H1 (cell line): Measurements from ENCODE around the gene MSH5. TPM values are rescaled to one million over a fixed set of nuclear protein-coding genes. Genes with fewer than 3 reads are reported as not detected.

ENCODE experiments used
- CTCF ChIA-PET: fragments of 300-600 bp; sonication (Branson Sonifier 250); formaldehyde crosslinking; loops from one replicate; lab custom pipeline; 2021; ENCODE audit not compliant: partially characterized antibody; lab: Charles Lee
- POLR2A ChIA-PET: fragments of 300-600 bp; sonication (Branson Sonifier 250); formaldehyde crosslinking; loops from one replicate; lab custom pipeline; 2021; ENCODE audit warnings: inconsistent platforms; ENCODE audit not compliant: partially characterized antibody; lab: Charles Lee
- DNase-seq, 2 experiments: peaks; one replicate each; pipeline versions ENCODE4 v3.0.0 to v3.0.0-alpha.2; 2010 to 2022; ENCODE audit warnings: low spot score in 2 of 2, low read depth in 1 of 2, mixed read lengths in 1 of 2
- FAIRE-seq: peaks from 2 replicates; lab custom pipeline; 2011; peaks lifted over from hg19 to GRCh38; lab: Jason Lieb, UNC
- H2AFZ ChIP-seq: 2 replicates; pipeline ENCODE4 v1.8.1; 2012; ENCODE audit warnings: low read length, inconsistent platforms
- H2AK5ac ChIP-seq: 2 replicates; pipeline ENCODE4 v1.6.1; 2013; ENCODE audit warnings: low read depth, low read length
- H2BK120ac ChIP-seq: replicated peaks from 2 replicates; pipeline ENCODE3; 2013; ENCODE audit warnings: low read depth, low read length, inconsistent platforms
- H2BK12ac ChIP-seq: 2 replicates; pipeline ENCODE4 v1.6.1; 2013; ENCODE audit warnings: low read depth, low read length
- H2BK15ac ChIP-seq: 2 replicates; pipeline ENCODE4 v1.6.1; 2013; ENCODE audit warnings: low read length
- H2BK20ac ChIP-seq: 2 replicates; pipeline ENCODE4 v1.6.1; 2013; ENCODE audit warnings: low read length
- H2BK5ac ChIP-seq: 2 replicates; pipeline ENCODE4 v1.6.1; 2013; ENCODE audit warnings: low read depth, low read length
- H3K14ac ChIP-seq: 2 replicates; pipeline ENCODE4 v1.6.1; 2013; ENCODE audit warnings: inconsistent platforms; ENCODE audit not compliant: insufficient read length
- H3K18ac ChIP-seq: 2 replicates; pipeline ENCODE4 v1.6.1; 2013; ENCODE audit warnings: low read length; ENCODE audit errors: extremely low read depth
- H3K23ac ChIP-seq: 2 replicates; pipeline ENCODE4 v1.6.1; 2013; ENCODE audit warnings: inconsistent platforms; ENCODE audit not compliant: insufficient read length
- H3K23me2 ChIP-seq: 2 replicates; pipeline ENCODE4 v1.6.1; 2013; ENCODE audit warnings: low read depth, low read length
- H3K27ac ChIP-seq: 2 replicates; pipeline ENCODE4 v1.6.1; 2011; ENCODE audit warnings: low read depth, low read length, inconsistent platforms
- H3K27me3 ChIP-seq, 4 experiments: replicated peaks in 1 of 4; 1 replicate in 1 of 4; 2 replicates in 3 of 4; pipeline versions ENCODE4 v1.6.1 to v1.8.1; 2011 to 2013; ENCODE audit warnings: low read length in 3 of 4, mild to moderate bottlenecking in 3 of 4, inconsistent platforms in 2 of 4, mixed read lengths in 2 of 4, moderate library complexity in 1 of 4; ENCODE audit not compliant: control insufficient read depth in 3 of 4, insufficient read depth in 3 of 4; ENCODE audit errors: extremely low read depth in 1 of 4
- H3K36me3 ChIP-seq, 4 experiments: 2 replicates each; pipeline versions ENCODE4 v1.6.1 to v1.8.1; 2011 to 2013; ENCODE audit warnings: mild to moderate bottlenecking in 4 of 4, low read length in 3 of 4, moderate library complexity in 2 of 4, control low read depth in 1 of 4, inconsistent platforms in 1 of 4; ENCODE audit not compliant: insufficient read depth in 4 of 4, control insufficient read depth in 2 of 4
- H3K4ac ChIP-seq: replicated peaks from 2 replicates; pipeline ENCODE3; 2013; ENCODE audit warnings: low read length, low read depth, mixed read lengths, inconsistent platforms; ENCODE audit not compliant: insufficient read length
- H3K4me1 ChIP-seq, 4 experiments: replicated peaks in 1 of 4; 1 replicate in 1 of 4; 2 replicates in 3 of 4; pipeline versions ENCODE4 v1.6.1 to v1.8.1; 2011 to 2013; ENCODE audit warnings: low read length in 3 of 4, inconsistent platforms in 2 of 4, mixed read lengths in 1 of 4; ENCODE audit not compliant: insufficient read depth in 4 of 4, control insufficient read depth in 3 of 4
- H3K4me2 ChIP-seq, 2 experiments: 2 replicates each; pipeline versions ENCODE4 v1.6.1 to v1.8.1; 2011 to 2013; ENCODE audit warnings: low read depth in 2 of 2, low read length in 2 of 2, control low read depth in 1 of 2, inconsistent platforms in 1 of 2, mild to moderate bottlenecking in 1 of 2; ENCODE audit not compliant: insufficient read depth in 1 of 2
- H3K4me3 ChIP-seq, 4 experiments: fragments of 200-600, 300-600 bp in 1 of 4; sonication (generic), shearing (Covaris generic), sonication (Bioruptor Twin) in 1 of 4; 2 replicates each; pipeline versions ENCODE4 v1.5.1 to v1.8.1; 2011 to 2016; ENCODE audit warnings: low read length in 4 of 4, low read depth in 3 of 4, control low read depth in 2 of 4, inconsistent platforms in 2 of 4, mild to moderate bottlenecking in 2 of 4, mixed read lengths in 1 of 4, moderate library complexity in 1 of 4; ENCODE audit not compliant: insufficient read depth in 2 of 4; ENCODE audit errors: extremely low read depth in 1 of 4
- H3K56ac ChIP-seq: replicated peaks from 2 replicates; pipeline ENCODE3; 2013; ENCODE audit warnings: low read depth, mild to moderate bottlenecking, mixed read lengths, low read length, inconsistent platforms; ENCODE audit not compliant: insufficient read length
- H3K79me1 ChIP-seq: 2 replicates; pipeline ENCODE4 v1.6.1; 2013; ENCODE audit warnings: low read depth, low read length, control low read depth
- H3K79me2 ChIP-seq, 2 experiments: 2 replicates each; pipeline versions ENCODE4 v1.6.1 to v1.8.1; 2012 to 2013; ENCODE audit warnings: low read length in 2 of 2, mild to moderate bottlenecking in 2 of 2, inconsistent platforms in 1 of 2; ENCODE audit not compliant: insufficient read depth in 2 of 2, control insufficient read depth in 1 of 2
- H3K9ac ChIP-seq, 4 experiments: replicated peaks in 1 of 4; 1 replicate in 1 of 4; 2 replicates in 3 of 4; pipeline versions ENCODE4 v1.6.1 to v1.8.1; 2011 to 2013; ENCODE audit warnings: low read depth in 3 of 4, low read length in 3 of 4, control low read depth in 2 of 4, mild to moderate bottlenecking in 2 of 4, moderate library complexity in 2 of 4, inconsistent platforms in 1 of 4; ENCODE audit errors: extremely low read depth in 1 of 4
- H3K9me3 ChIP-seq, 2 experiments: 2 replicates each; pipeline versions ENCODE4 v1.6.1 to v1.8.1; 2012 to 2013; ENCODE audit warnings: mild to moderate bottlenecking in 2 of 2, moderate library complexity in 2 of 2, control low read depth in 1 of 2, inconsistent platforms in 1 of 2, low read depth in 1 of 2, low read length in 1 of 2, mixed read lengths in 1 of 2; ENCODE audit not compliant: insufficient read depth in 2 of 2
- H4K20me1 ChIP-seq, 2 experiments: replicated peaks in 1 of 2; 2 replicates each; pipeline versions ENCODE3 to v1.8.1; 2011 to 2013; ENCODE audit warnings: inconsistent platforms in 2 of 2, low read length in 2 of 2, mild to moderate bottlenecking in 1 of 2; ENCODE audit not compliant: insufficient read depth in 2 of 2, control insufficient read depth in 1 of 2
- H4K5ac ChIP-seq: 2 replicates; pipeline ENCODE4 v1.6.1; 2013; ENCODE audit warnings: low read length, low read depth, mixed read lengths, inconsistent platforms; ENCODE audit not compliant: insufficient read length
- H4K8ac ChIP-seq: 2 replicates; pipeline ENCODE4 v1.8.0; 2013; ENCODE audit warnings: mild to moderate bottlenecking, moderate library complexity, low read length, inconsistent platforms; ENCODE audit not compliant: insufficient read depth; ENCODE audit errors: extremely low read depth
- H4K91ac ChIP-seq: replicated peaks from 2 replicates; pipeline ENCODE3; 2013; ENCODE audit warnings: low read length, mixed read lengths, inconsistent platforms; ENCODE audit not compliant: insufficient read length
- CHD2 ChIP-seq: IDR thresholded peaks from 2 replicates; pipeline ENCODE4 v1.6.1; 2012; ENCODE audit warnings: low read length, improper control_type of control experiment
- CTCF ChIP-seq, 3 experiments: IDR thresholded peaks; 1 replicate in 2 of 3; 2 replicates in 1 of 3; pipeline versions ENCODE4 v1.5.1 to v1.6.1; 2011; ENCODE audit warnings: low read length in 3 of 3, mild to moderate bottlenecking in 3 of 3, inconsistent platforms in 2 of 3, low read depth in 1 of 3, moderate library complexity in 1 of 3; ENCODE audit not compliant: insufficient read depth in 1 of 3; ENCODE audit errors: control extremely low read depth in 1 of 3
- HDAC2 ChIP-seq, 2 experiments: fragments of 300-600 bp in 1 of 2; sonication (generic) in 1 of 2; IDR thresholded peaks; 2 replicates each; pipeline ENCODE4 v1.6.1; 2011 to 2012; ENCODE audit warnings: low read depth in 2 of 2, low read length in 2 of 2, mild to moderate bottlenecking in 2 of 2, moderate library complexity in 2 of 2, borderline replicate concordance in 1 of 2, inconsistent platforms in 1 of 2
- HDAC6 ChIP-seq: IDR thresholded peaks from one replicate; pipeline ENCODE4 v1.7.1; 2012; ENCODE audit warnings: low read depth, mild to moderate bottlenecking, inconsistent platforms, low read length, moderate library complexity
- KDM4A ChIP-seq: IDR thresholded peaks from one replicate; pipeline ENCODE4 v1.7.1; 2012; ENCODE audit warnings: low read depth, mild to moderate bottlenecking, moderate library complexity, low read length, inconsistent platforms; ENCODE audit not compliant: severe bottlenecking
- NRF1 ChIP-seq: IDR thresholded peaks from 2 replicates; pipeline ENCODE4 v1.6.1; 2011; ENCODE audit warnings: mild to moderate bottlenecking, low read depth, low read length, improper control_type of control experiment
- PHF8 ChIP-seq: fragments of 200-600 bp; sonication (generic); conservative IDR thresholded peaks from 2 replicates; pipeline ENCODE4 v1.7.1; 2012; ENCODE audit warnings: low read depth, mild to moderate bottlenecking, inconsistent platforms, low read length, moderate library complexity
- RNF2 ChIP-seq: fragments of 200-900, 300-1000 bp; sonication (generic); IDR thresholded peaks from 2 replicates; pipeline ENCODE4 v1.7.1; 2016; ENCODE audit warnings: borderline replicate concordance, low read depth, mild to moderate bottlenecking, antibody characterized with exemption, low read length; ENCODE audit not compliant: poor library complexity, severe bottlenecking; ENCODE audit errors: missing control alignments
- ZNF274 ChIP-seq: IDR thresholded peaks from 2 replicates; pipeline ENCODE4 v1.7.0; 2012; ENCODE audit warnings: low read length, borderline replicate concordance; ENCODE audit errors: extremely low read depth
- WGBS, 2 experiments: shearing (Covaris generic) in 1 of 2; methylation state at CpG; one replicate each; pipeline versions ENCODE4 v1.1.6 to v1.1.7; 2013 to 2015; ENCODE audit warnings: low lambda C conversion rate in 2 of 2, mixed read lengths in 2 of 2, inconsistent platforms in 1 of 2, low coverage in 1 of 2, missing lambda C conversion rate in 1 of 2; ENCODE audit not compliant: insufficient replicate concordance in 2 of 2, insufficient coverage in 1 of 2, insufficient read length in 1 of 2; ENCODE audit errors: extremely low coverage in 1 of 2, missing lambda C conversion rate in 1 of 2; 5-methylcytosine and 5-hydroxymethylcytosine counted together
- polyA plus RNA-seq, 7 experiments: library from polyadenylated mRNA; depleted of rRNA in 3 of 7; stranded (reverse) in 5 of 7; unstranded in 2 of 7; fragments of >200 nt in 5 of 7; fragments of 200-250 nt in 2 of 7; gene quantifications; 1 replicate in 5 of 7; 2 replicates in 1 of 7; 4 replicates in 1 of 7; pipeline versions ENCODE4 v1.2.1 to v1.2.3, GENCODE V29; 2011 to 2013; ENCODE audit warnings: missing spikeins in 2 of 7, mixed read lengths in 2 of 7
- total RNA-seq: library from RNA; stranded (reverse); fragmentation: NEBNext Ultra II Directional; extraction: Animal tissue kit (Norgen Biotek cat#: 25700); gene quantifications from 2 replicates; pipeline ENCODE4 v1.2.1, GENCODE V29; 2021

Gene MSH5
- total and polyA plus RNA-seq, 2 of the 8 experiments (the other 6 are each of a cell fraction or from before 2014, with no cell fraction given): 25.3 to 26.5 TPM

DNA sequence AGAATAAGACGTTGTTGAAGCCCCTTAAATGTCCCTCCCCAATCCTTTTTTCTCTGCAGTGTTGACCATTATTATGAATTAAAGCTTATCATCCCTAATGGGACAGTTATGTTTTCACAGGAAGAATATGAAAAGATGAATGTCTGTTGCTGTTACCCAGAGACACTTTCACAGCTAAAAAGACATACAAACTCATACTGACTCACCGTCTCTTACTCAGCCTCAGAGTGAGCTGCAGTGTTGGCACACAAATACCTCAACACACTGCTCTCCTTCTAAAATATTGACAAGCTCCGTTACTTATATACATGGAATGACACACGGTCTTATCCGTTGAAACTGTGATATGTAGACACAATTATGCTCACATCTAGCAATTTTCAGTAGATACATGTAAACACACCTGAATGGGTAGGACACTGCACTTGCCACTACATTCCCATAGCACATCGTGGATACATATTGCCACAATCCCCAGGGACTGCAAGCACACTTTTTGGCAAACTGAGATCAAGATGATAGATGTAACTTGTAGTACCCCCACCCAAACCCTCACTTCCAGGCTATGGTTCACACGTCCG is 13.0 kb downstream of the MSH5 start:
- Histone ChIP-seq H2BK12ac (no peak overlapping the region), H3K79me1 (no peaks in the 10 kb centered on the region), H2BK20ac (no peak overlapping the region), H2BK15ac (no peak overlapping the region), H3K36me3 (peaks cover 0 to 3% (median 0%) of the 10 kb centered on the region in 4 experiments; a peak in 1 of 8 replicates), H4K91ac (no peak overlapping the region), H3K18ac (no peak overlapping the region), H3K14ac (no peak overlapping the region), H3K4me3 (no peak overlapping the region), H3K56ac (no peak overlapping the region), H3K4me1 (no peaks in the 10 kb centered on the region), H3K23me2 (no peaks in the 10 kb centered on the region), H3K4ac (no peak overlapping the region), H3K79me2 (no peaks in the 10 kb centered on the region), H3K9me3 (no peaks in the 10 kb centered on the region), H2AK5ac (no peak overlapping the region), H4K5ac (no peak overlapping the region), H4K8ac (no peak overlapping the region), H3K27me3 (no peaks in the 10 kb centered on the region), H3K27ac (no peak overlapping the region), H2AFZ (no peak overlapping the region), H4K20me1 (no peaks in the 10 kb centered on the region), H2BK5ac (no peak overlapping the region), H2BK120ac (no peak overlapping the region), H3K23ac (no peak overlapping the region), H3K4me2 (no peak overlapping the region), H3K9ac (no peak overlapping the region)
- ChIA-PET CTCF (interaction anchor here (0.5 to 4.2 kb wide), 9 partner anchors 13 to 709 kb away, joined by 3 to 25 read pairs (median 4); partner anchors contain the start of gene MSH5), POLR2A (interaction anchor here (0.7 to 4.8 kb wide), 14 partner anchors 8 to 88 kb away, joined by 3 to 33 read pairs (median 4); partner anchors contain the start of genes CLIC1, GPANK1, LY6G6C and LY6G6F)
- DNase-seq (no peak), FAIRE-seq (no peak)
- WGBS, 2 experiments: 79% methylated on average over 8 of the region's 8 CpGs; no CpG with 5 or more reads in 1 of the 2 experiments
- TF ChIP-seq NRF1 (no peak), PHF8 (no peak), ZNF274 (no peak), RNF2 (no peak), HDAC6 (no peak), CHD2 (no peak), CTCF (IDR thresholded peaks at IDR 0.05; ENCODE audit: control extremely low read depth in 1 of 3, insufficient read depth in 1 of 3, low read depth in 1 of 3, low read length in 3 of 3) (no peak), KDM4A (no peak), HDAC2 (IDR thresholded peaks at IDR 0.05; ENCODE audit: borderline replicate concordance in 1 of 2, low read depth in 2 of 2, low read length in 2 of 2) (no peak)
